22Rv1 (cell line): ENCODE data around the gene OR4C5.
"Not testable (repeated sequence)": the region's sequence is repeated elsewhere in the genome, so short reads cannot be mapped to it uniquely, and the experiment has no call there.

ENCODE experiments used
- CTCF ChIP-seq: fragments of 450-650 bp; IDR thresholded peaks from 2 replicates; pipeline ENCODE4 v1.5.1; 2017; ENCODE audit warnings: mild to moderate bottlenecking
- ZFX ChIP-seq: fragments of 450-650 bp; IDR thresholded peaks from 2 replicates; pipeline ENCODE4 v1.6.1; 2017; ENCODE audit warnings: antibody characterized with exemption, borderline replicate concordance

- TF ChIP-seq CTCF, ZFX: not testable (repeated sequence)
Measured at GRCh38 chr11:48342505-48342904, 23.8 kb downstream of the OR4C5 start.
